Ishikawa (cell line): ENCODE data around the gene TNS1.

Experiments used
- CEBPB ChIP-seq: IDR thresholded peaks from 2 replicates; pipeline ENCODE4 v1.6.1; 2012
- CREB1 ChIP-seq: IDR thresholded peaks from 2 replicates; pipeline ENCODE4 v1.6.1; 2012; ENCODE audit warnings: low read depth
- FOXM1 ChIP-seq: IDR thresholded peaks from 2 replicates; pipeline ENCODE4 v1.6.1; 2012; ENCODE audit warnings: low read depth, borderline replicate concordance
- MAX ChIP-seq: IDR thresholded peaks from 2 replicates; pipeline ENCODE4 v1.6.1; 2012
- NFIC ChIP-seq: IDR thresholded peaks from 2 replicates; pipeline ENCODE4 v1.6.1; 2012
- REST ChIP-seq: IDR thresholded peaks from 2 replicates; pipeline ENCODE4 v1.6.1; 2012; ENCODE audit warnings: low read depth, mild to moderate bottlenecking
- TAF1 ChIP-seq: IDR thresholded peaks from 2 replicates; pipeline ENCODE4 v1.6.1; 2012; ENCODE audit warnings: low read depth, mild to moderate bottlenecking
- TCF12 ChIP-seq: IDR thresholded peaks from 2 replicates; pipeline ENCODE4 v1.6.1; 2012; ENCODE audit warnings: low read depth
- USF1 ChIP-seq: IDR thresholded peaks from 2 replicates; pipeline ENCODE4 v1.6.1; 2012
- YY1 ChIP-seq: IDR thresholded peaks from 2 replicates; pipeline ENCODE4 v1.6.1; 2012; ENCODE audit warnings: low read depth

- TF ChIP-seq YY1 (no peak), CEBPB (no peak), REST (no peak), TAF1 (no peak), MAX (no peak), CREB1 (no peak), FOXM1 (no peak), NFIC (no peak), USF1 (no peak), TCF12 (no peak)
Measured at GRCh38 chr2:217773539-217773938, 229.3 kb downstream of the TNS1 start.
